ENCODE results near the gene NFX1. TPM values are rescaled to one million over a fixed set of nuclear protein-coding genes. Genes with fewer than 3 reads are reported as not detected.

NFX1 gene
- total and polyA plus RNA-seq, 12 donors = 14.5 to 44.1 (median 33.7) TPM

- ATAC-seq = no peak
- Histone ChIP-seq H3K4me3 (no peak overlapping the region), H3K4me1 (peaks cover 0 to 28% (median 9%) of the 10 kb centered on the region in 9 donors), H3K27ac (peak overlapping the region in 5 of 10 donors; percentile 19 to 56 (median 43)), H3K27me3 (no peaks in the 10 kb centered on the region), H3K36me3 (peaks cover 0 to 92% (median 41%) of the 10 kb centered on the region in 9 donors), H3K9me3 (no peaks in the 10 kb centered on the region)
- WGBS, 2 donors = 82 to 95% methylated on average over 2 of the region's 2 CpGs
- DNase-seq = no peak
- TF ChIP-seq, protein P1, sequence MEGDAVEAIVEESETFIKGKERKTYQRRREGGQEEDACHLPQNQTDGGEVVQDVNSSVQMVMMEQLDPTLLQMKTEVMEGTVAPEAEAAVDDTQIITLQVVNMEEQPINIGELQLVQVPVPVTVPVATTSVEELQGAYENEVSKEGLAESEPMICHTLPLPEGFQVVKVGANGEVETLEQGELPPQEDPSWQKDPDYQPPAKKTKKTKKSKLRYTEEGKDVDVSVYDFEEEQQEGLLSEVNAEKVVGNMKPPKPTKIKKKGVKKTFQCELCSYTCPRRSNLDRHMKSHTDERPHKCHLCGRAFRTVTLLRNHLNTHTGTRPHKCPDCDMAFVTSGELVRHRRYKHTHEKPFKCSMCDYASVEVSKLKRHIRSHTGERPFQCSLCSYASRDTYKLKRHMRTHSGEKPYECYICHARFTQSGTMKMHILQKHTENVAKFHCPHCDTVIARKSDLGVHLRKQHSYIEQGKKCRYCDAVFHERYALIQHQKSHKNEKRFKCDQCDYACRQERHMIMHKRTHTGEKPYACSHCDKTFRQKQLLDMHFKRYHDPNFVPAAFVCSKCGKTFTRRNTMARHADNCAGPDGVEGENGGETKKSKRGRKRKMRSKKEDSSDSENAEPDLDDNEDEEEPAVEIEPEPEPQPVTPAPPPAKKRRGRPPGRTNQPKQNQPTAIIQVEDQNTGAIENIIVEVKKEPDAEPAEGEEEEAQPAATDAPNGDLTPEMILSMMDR (IDR thresholded peaks at IDR 0.05) = no peak
- intact Hi-C loops (cut with DNase I) = loop anchor here in 2 of 10 donors (5.0 to 10.0 kb wide), 2 partner anchors 52 to 75 kb away; no protein-coding TSS in a partner anchor
These were observed 59.4 kb downstream of the NFX1 start for GRCh38 chr9:33349743-33350142.

GRCh38 chr9:33350310-33350709, 60.0 kb downstream of the NFX1 start:
- Histone ChIP-seq H3K4me3 (no peak overlapping the region), H3K4me1 (peaks cover 0 to 34% (median 13%) of the 10 kb centered on the region in 9 donors), H3K9me3 (no peaks in the 10 kb centered on the region), H3K27me3 (no peaks in the 10 kb centered on the region), H3K36me3 (peaks cover 0 to 92% (median 35%) of the 10 kb centered on the region in 9 donors), H3K27ac (peak overlapping the region in 6 of 10 donors; percentile 34 to 56 (median 42))
- intact Hi-C loops (cut with DNase I) = loop anchor here in 1 of 10 donors (5.0 kb wide), 1 partner anchor 53 kb away; no protein-coding TSS in a partner anchor
- DNase-seq (no peak), ATAC-seq (peak in 6 of 8 donors; percentile 27 to 81 (median 54))
- WGBS, 2 donors = 55 to 75% methylated on average over 2 of the region's 2 CpGs
- TF ChIP-seq, protein P1 (IDR thresholded peaks at IDR 0.05) = no peak

GRCh38 chr9:33351547-33351946, 61.2 kb downstream of the NFX1 start:
- Histone ChIP-seq H3K9me3 (no peaks in the 10 kb centered on the region), H3K27me3 (no peaks in the 10 kb centered on the region), H3K4me3 (no peak overlapping the region), H3K36me3 (peaks cover 0 to 90% (median 23%) of the 10 kb centered on the region in 9 donors), H3K4me1 (peaks cover 0 to 34% (median 13%) of the 10 kb centered on the region in 9 donors), H3K27ac (no peak overlapping the region)
- intact Hi-C loops (cut with DNase I) = loop anchor here in 1 of 10 donors (5.0 kb wide), 1 partner anchor 54 kb away; no protein-coding TSS in a partner anchor
- TF ChIP-seq, protein P1 (IDR thresholded peaks at IDR 0.05) = no peak
- ATAC-seq (peak in 5 of 8 donors; percentile 35 to 69 (median 44)), DNase-seq (peak in 1 of 2 donors; percentile 11)
- 84 to 86% methylated on average over 4 of the region's 4 CpGs for WGBS, 2 donors

DNA sequence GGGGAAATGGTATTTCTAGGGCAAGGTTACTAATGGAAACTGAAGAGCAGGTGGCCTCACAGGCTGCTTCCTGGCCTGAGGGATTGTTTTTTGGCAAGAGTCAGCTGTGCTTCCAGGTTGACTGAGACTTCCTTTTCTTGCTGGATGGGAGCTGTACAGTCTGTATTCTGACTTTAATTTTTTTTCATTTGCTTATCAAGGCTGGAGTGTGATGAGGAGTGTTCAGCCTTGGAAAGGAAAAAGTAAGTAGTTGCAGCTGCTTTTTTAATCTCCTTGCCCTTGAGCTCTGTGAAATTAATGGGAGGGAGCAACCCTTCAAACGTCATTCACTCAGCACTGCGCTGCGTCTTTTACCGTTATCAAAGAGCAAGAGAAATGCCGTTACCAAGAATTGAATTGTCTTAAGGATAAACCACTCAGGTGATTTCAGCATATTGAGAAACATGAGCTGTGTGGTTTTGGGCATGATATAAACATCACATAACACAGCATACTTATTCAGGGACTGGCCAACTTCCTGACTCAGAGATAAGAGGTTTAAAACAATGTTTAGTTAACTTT, 64.4 kb downstream of the NFX1 start:
- Histone ChIP-seq H3K36me3 (peaks cover 0 to 89% (median 0%) of the 10 kb centered on the region in 9 donors), H3K9me3 (no peaks in the 10 kb centered on the region), H3K27ac (peak overlapping the region in 5 of 10 donors; percentile 26 to 64 (median 39)), H3K4me3 (no peak overlapping the region), H3K4me1 (peaks cover 0 to 34% (median 13%) of the 10 kb centered on the region in 9 donors), H3K27me3 (no peaks in the 10 kb centered on the region)
- DNase-seq = no peak
- ATAC-seq = peak in 6 of 8 donors; percentile 48 to 90 (median 71)
- WGBS, 2 donors = 36 to 44% methylated on average over 5 of the region's 5 CpGs
- TF ChIP-seq, protein P1 (IDR thresholded peaks at IDR 0.05) = no peak
- intact Hi-C loops (cut with DNase I) = loop anchor here in 1 of 10 donors (5.0 kb wide), 1 partner anchor 57 kb away; no protein-coding TSS in a partner anchor
